HFFc6 (cell line): ENCODE results near the gene CRYBG1. TPM values are rescaled to one million over a fixed set of nuclear protein-coding genes. Genes with fewer than 3 reads are reported as not detected.
A peak's percentile ranks its signal among the peaks of the same experiment; 100 is the strongest.

Experiments
- DNase-seq: peaks from one replicate; pipeline ENCODE4 v3.0.0-alpha.2; 2018
- H3K27ac Mint-ChIP-seq: 2 replicates; pipeline ENCODE4 v1.8.0; 2020; ENCODE audit warnings: mild to moderate bottlenecking, mixed read lengths
- H3K27me3 Mint-ChIP-seq: 2 replicates; pipeline ENCODE4 v1.8.0; 2021; ENCODE audit warnings: mild to moderate bottlenecking, moderate library complexity, mixed read lengths; ENCODE audit not compliant: insufficient read depth
- H3K36me3 Mint-ChIP-seq: 2 replicates; pipeline ENCODE4 v1.8.0; 2021; ENCODE audit warnings: low read depth, mixed read lengths
- H3K4me1 Mint-ChIP-seq: 2 replicates; pipeline ENCODE4 v1.8.0; 2020; ENCODE audit warnings: low read depth, mixed read lengths
- H3K4me3 Mint-ChIP-seq: 2 replicates; pipeline ENCODE4 v1.8.0; 2020; ENCODE audit warnings: mild to moderate bottlenecking, moderate library complexity, mixed read lengths
- H3K9me3 Mint-ChIP-seq: 2 replicates; pipeline ENCODE4 v1.8.0; 2020; ENCODE audit warnings: mild to moderate bottlenecking, mixed read lengths
- CTCF ChIP-seq: fragments of 200-600 bp; sonication (generic); IDR thresholded peaks from 2 replicates; pipeline ENCODE4 v1.5.0; 2021; ENCODE audit warnings: antibody characterized with exemption, mild to moderate bottlenecking
- total RNA-seq, 6 experiments: library from RNA; stranded (reverse); fragmentation: NEBNext Ultra II Directional; extraction: Animal tissue kit (Norgen Biotek cat#: 25700); gene quantifications; 2 replicates in 1 of 6; 3 replicates in 5 of 6; pipeline ENCODE4 v1.2.3, GENCODE V29; 2021

CRYBG1 gene
- total RNA-seq, 6 experiments from 2014 or later = 8.2 to 10.9 (median 9.8) TPM

GRCh38 chr6:106445508-106445878 lies 85.0 kb downstream of the CRYBG1 start:
- no peak for DNase-seq
- Mint-ChIP-seq H3K27ac (no peak overlapping the region), H3K9me3 (no peaks in the 10 kb centered on the region), H3K4me1 (0 out of 2 replicates have a peak, but pooled peaks cover 2% of the 10 kb centered on the region), H3K36me3 (no peaks in the 10 kb centered on the region), H3K27me3 (peaks cover 17% of the 10 kb centered on the region; the same call in 1 of the 2 replicates), H3K4me3 (no peak overlapping the region)
- TF ChIP-seq CTCF = no peak

- peak; percentile 12 for DNase-seq
- peaks cover 10% of the 10 kb centered on the region for H3K4me1 Mint-ChIP-seq
- H3K27me3 Mint-ChIP-seq = peaks cover 14% of the 10 kb centered on the region
- TF ChIP-seq CTCF = peak; percentile 79
- H3K27ac Mint-ChIP-seq = no peak overlapping the region
- no peaks in the 10 kb centered on the region for H3K36me3 Mint-ChIP-seq
- H3K9me3 Mint-ChIP-seq = no peaks in the 10 kb centered on the region
- no peak overlapping the region for H3K4me3 Mint-ChIP-seq
Observed at GRCh38 chr6:106446287-106446885, 85.9 kb downstream of the CRYBG1 start.

- Mint-ChIP-seq H3K4me3 (no peak overlapping the region), H3K4me1 (peaks cover 12% of the 10 kb centered on the region), H3K27me3 (peaks cover 12% of the 10 kb centered on the region), H3K9me3 (no peaks in the 10 kb centered on the region), H3K36me3 (no peaks in the 10 kb centered on the region), H3K27ac (no peak overlapping the region)
- DNase-seq = no peak
- no peak for TF ChIP-seq CTCF
Observed at GRCh38 chr6:106446983-106447382, 86.5 kb downstream of the CRYBG1 start.

GRCh38 chr6:106448000-106448426 lies 87.5 kb downstream of the CRYBG1 start:
- Mint-ChIP-seq H3K9me3 (no peaks in the 10 kb centered on the region), H3K4me3 (no peak overlapping the region), H3K27me3 (peaks cover 6% of the 10 kb centered on the region), H3K27ac (no peak overlapping the region), H3K36me3 (no peaks in the 10 kb centered on the region), H3K4me1 (peaks cover 18% of the 10 kb centered on the region)
- no peak for TF ChIP-seq CTCF
- DNase-seq = no peak

GRCh38 chr6:106450653-106451052 lies 90.1 kb downstream of the CRYBG1 start:
- Mint-ChIP-seq H3K4me1 (peaks cover 18% of the 10 kb centered on the region), H3K27ac (no peak overlapping the region), H3K9me3 (no peaks in the 10 kb centered on the region), H3K36me3 (no peaks in the 10 kb centered on the region), H3K27me3 (peaks cover 7% of the 10 kb centered on the region), H3K4me3 (no peak overlapping the region)
- TF ChIP-seq CTCF = no peak
- DNase-seq = no peak
